GM12801 (cell line): ENCODE data around the gene FDX2.

ENCODE experiments used
- CTCF ChIP-seq: IDR thresholded peaks from one replicate; pipeline ENCODE4 v1.5.1; 2011; ENCODE audit warnings: control low read depth; ENCODE audit not compliant: insufficient read length; ENCODE audit errors: extremely low read depth

Gene FDX2

GRCh38 chr19:10293637-10294367, 22.0 kb downstream of the FDX2 start:
- no peak for TF ChIP-seq CTCF

DNA sequence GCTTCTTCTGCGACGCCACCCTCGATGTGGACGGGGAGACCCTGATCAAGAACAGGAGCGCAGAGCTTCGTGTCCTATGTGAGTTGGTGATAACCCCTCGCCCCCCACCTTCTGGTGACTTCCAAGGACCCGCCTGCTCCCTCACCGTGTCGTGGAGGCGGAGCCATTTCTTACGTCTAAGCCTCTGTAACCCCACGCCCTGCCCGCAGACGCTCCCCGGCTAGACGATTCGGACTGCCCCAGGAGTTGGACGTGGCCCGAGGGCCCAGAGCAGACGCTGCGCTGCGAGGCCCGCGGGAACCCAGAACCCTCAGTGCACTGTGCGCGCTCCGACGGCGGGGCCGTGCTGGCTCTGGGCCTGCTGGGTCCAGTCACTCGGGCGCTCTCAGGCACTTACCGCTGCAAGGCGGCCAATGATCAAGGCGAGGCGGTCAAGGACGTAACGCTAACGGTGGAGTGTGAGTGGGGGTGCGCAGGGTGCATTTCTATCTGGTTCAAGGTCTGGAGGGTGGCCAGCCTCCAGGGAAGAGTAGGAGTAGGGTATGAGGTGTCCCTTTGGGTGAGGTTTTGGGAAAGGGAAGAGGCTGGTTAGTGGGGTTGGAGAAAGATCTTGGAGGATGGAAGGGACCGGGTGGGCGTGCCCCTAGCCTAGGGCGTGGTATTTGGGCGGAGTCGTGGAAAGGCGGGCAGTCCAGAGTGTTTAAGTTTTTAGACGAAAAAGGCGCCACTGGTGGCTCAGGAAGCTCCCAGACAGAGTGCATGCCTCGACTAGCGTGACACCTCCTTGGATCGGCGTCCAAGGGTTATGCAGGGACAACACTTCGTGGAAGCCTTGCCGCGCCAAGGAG, 22.8 kb downstream of the FDX2 start:
- TF ChIP-seq CTCF, result no peak

GRCh38 chr19:10292206-10292788, 23.5 kb downstream of the FDX2 start:
- TF ChIP-seq CTCF, result no peak

GRCh38 chr19:10291554-10292205, 24.1 kb downstream of the FDX2 start:
- no peak for TF ChIP-seq CTCF

GRCh38 chr19:10290876-10291553, 24.8 kb downstream of the FDX2 start:
- no peak for TF ChIP-seq CTCF

DNA sequence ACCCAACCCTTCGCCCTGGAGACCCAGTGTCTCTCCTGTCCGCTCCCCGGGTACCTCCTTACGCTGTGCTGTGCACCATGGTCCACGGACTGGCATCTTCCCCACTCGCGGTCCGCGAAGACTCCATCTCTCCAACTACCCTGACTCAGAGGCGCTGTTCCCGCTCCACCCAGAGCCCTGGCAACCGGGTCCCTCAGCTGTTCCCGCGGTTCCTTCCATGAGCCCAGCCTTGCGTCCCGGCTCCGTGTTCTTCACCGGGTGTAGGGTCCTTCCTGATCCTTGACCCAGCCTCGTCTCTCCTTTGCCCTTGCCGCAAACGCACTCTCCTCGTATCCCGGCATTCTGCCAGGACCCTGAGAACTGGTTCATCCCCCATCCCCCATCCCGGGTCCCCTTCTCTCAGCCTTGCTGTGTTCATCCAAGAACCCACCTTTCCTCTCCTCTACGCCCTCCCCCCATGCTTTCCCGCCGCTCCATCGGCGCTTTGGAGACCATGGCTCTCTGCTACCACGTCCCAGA, 25.4 kb downstream of the FDX2 start:
- TF ChIP-seq CTCF, result no peak
